ENCODE results near the gene AGR3.

AGR3 gene

GRCh38 chr7:16811551-16811950, 70.2 kb downstream of the AGR3 start:
- peak; percentile 64 for DNase-seq (ENCODE audit: low read depth)
- TF ChIP-seq, protein P1, sequence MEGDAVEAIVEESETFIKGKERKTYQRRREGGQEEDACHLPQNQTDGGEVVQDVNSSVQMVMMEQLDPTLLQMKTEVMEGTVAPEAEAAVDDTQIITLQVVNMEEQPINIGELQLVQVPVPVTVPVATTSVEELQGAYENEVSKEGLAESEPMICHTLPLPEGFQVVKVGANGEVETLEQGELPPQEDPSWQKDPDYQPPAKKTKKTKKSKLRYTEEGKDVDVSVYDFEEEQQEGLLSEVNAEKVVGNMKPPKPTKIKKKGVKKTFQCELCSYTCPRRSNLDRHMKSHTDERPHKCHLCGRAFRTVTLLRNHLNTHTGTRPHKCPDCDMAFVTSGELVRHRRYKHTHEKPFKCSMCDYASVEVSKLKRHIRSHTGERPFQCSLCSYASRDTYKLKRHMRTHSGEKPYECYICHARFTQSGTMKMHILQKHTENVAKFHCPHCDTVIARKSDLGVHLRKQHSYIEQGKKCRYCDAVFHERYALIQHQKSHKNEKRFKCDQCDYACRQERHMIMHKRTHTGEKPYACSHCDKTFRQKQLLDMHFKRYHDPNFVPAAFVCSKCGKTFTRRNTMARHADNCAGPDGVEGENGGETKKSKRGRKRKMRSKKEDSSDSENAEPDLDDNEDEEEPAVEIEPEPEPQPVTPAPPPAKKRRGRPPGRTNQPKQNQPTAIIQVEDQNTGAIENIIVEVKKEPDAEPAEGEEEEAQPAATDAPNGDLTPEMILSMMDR (IDR thresholded peaks at IDR 0.05; ENCODE audit: insufficient read depth, low read depth, low read length, missing control alignments): no peak
- H3K4me3 ChIP-seq (ENCODE audit: low read length): no peak overlapping the region

GRCh38 chr7:16810573-16810972, 71.2 kb downstream of the AGR3 start:
- TF ChIP-seq, protein P1 (IDR thresholded peaks at IDR 0.05; ENCODE audit: insufficient read depth, low read depth, low read length, missing control alignments): no peak
- DNase-seq (ENCODE audit: low read depth): no peak

GRCh38 chr7:16810112-16810511, 71.7 kb downstream of the AGR3 start:
- TF ChIP-seq, protein P1 (IDR thresholded peaks at IDR 0.05; ENCODE audit: insufficient read depth, low read depth, low read length, missing control alignments): no peak
- DNase-seq (ENCODE audit: low read depth): no peak
- H3K4me3 ChIP-seq (ENCODE audit: low read length): no peak overlapping the region

More at GRCh38 chr7:16810573-16810972, 71.2 kb downstream of the AGR3 start:
- no peak overlapping the region for H3K4me3 ChIP-seq (ENCODE audit: low read length)
